ENCODE data around the gene ZNF337.
"Not testable (repeated sequence)": the region's sequence is repeated elsewhere in the genome, so short reads cannot be mapped to it uniquely, and the experiment has no call there.

Gene ZNF337

DNA sequence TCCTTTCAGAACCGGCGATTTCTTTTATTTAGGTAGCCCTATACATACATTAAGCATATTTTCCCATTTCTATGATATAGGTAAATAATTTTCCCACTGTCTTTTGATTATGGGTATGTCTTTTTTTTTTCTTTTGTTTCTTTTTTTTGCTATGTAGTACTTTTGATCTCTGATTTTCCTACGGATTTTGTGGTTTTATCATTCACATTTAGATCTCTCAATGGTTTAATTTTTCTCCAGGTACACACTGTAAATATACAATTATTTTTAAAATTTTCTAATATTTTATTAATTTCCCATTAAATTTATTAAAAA, 436 bp upstream of the ZNF337 start:
- no peak for DNase-seq
- no peaks in the 10 kb centered on the region for H3K9me3 ChIP-seq (ENCODE audit: control insufficient read depth, low read length)
- H3K27ac ChIP-seq (ENCODE audit: insufficient read depth, low read length, poor library complexity, severe bottlenecking) = peak overlapping the region; percentile 76

DNA sequence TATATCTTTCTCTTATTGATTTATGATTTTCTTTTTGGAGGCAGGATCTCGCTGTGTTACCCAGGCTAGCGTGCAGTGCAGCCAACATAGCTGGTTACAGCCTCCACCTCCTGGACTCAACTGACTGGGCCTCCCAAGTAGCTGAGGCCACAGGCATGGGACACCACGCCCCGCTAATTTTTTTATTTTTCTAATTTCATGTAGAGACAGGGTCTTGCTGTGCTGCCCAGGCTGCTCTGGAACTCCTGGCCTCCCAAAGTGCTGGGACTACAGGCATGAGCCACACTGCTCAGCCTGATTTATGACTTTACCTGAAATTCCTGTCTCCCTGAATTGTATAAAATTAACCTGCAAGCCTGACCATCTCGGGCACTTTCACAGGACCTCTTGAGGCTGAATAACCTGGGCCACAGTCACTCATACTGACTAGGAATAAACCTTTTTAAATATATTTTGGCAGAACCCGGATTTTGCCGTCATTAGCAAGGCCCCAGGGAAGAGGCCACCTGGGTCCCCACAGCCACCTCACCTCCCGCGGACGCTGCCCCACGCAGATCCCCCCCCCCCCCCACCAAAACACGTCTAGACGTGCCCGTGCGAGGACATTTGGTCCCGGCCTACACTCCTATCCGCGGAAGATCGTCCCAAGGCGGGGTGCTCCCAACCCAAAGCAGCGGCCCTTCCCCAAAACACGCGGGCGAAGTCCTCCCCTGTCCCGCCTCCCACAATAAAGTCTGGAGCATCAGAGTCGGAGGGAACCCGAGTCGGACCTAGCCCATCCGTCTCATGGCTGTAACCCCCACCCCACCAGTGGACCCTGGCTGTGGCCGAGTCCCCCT, 902 bp downstream of the ZNF337 start:
- Histone ChIP-seq H3K36me3 (ENCODE audit: control insufficient read depth, insufficient read depth, low read length) (no peaks in the 10 kb centered on the region), H3K9me3 (ENCODE audit: control insufficient read depth, low read length) (no peaks in the 10 kb centered on the region), H3K27me3 (replicated peaks; ENCODE audit: control insufficient read depth, insufficient read depth, low read length, poor library complexity, severe bottlenecking) (no peaks in the 10 kb centered on the region), H3K27ac (ENCODE audit: insufficient read depth, low read length, poor library complexity, severe bottlenecking) (peak overlapping the region; percentile 76), H3K4me1 (ENCODE audit: control insufficient read depth, insufficient read depth, low read length, poor library complexity, severe bottlenecking) (peaks cover 8% of the 10 kb centered on the region), H3K4me3 (ENCODE audit: insufficient read depth, low read depth, low read length, poor library complexity, severe bottlenecking) (peak overlapping the region; percentile 95)
- DNase-seq = no peak

More for the DNA sequence above, 436 bp upstream of the ZNF337 start:
- Histone ChIP-seq H3K36me3 (ENCODE audit: control insufficient read depth, insufficient read depth, low read length) (no peaks in the 10 kb centered on the region), H3K4me3 (ENCODE audit: insufficient read depth, low read depth, low read length, poor library complexity, severe bottlenecking) (peak overlapping the region; percentile 95), H3K4me1 (ENCODE audit: control insufficient read depth, insufficient read depth, low read length, poor library complexity, severe bottlenecking) (peaks cover 8% of the 10 kb centered on the region), H3K27me3 (replicated peaks; ENCODE audit: control insufficient read depth, insufficient read depth, low read length, poor library complexity, severe bottlenecking) (no peaks in the 10 kb centered on the region)

DNA sequence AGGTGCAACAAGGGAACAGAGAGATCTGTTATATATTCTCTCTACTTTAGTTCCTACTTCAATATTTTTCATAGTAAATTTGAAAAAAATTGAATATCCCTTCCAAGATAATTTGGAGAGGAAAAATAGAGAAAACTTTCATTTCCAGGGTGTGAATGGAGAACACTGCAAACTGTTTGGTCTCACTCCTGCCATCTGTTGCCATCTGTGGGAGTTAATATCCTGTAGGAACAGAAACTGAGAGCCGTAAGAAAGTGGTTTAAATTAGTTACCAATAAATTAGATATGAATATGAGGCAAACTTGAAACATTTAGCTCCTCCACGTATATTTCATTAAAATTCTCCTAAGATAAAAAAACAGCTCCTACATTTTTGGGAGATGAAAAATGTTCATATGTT, 4.2 kb downstream of the ZNF337 start:
- no peaks in the 10 kb centered on the region for H3K9me3 ChIP-seq (ENCODE audit: control insufficient read depth, low read length)
- no peaks in the 10 kb centered on the region for H3K27me3 ChIP-seq (replicated peaks; ENCODE audit: control insufficient read depth, insufficient read depth, low read length, poor library complexity, severe bottlenecking)
- H3K36me3 ChIP-seq (ENCODE audit: control insufficient read depth, insufficient read depth, low read length) = no peaks in the 10 kb centered on the region
- H3K27ac ChIP-seq (ENCODE audit: insufficient read depth, low read length, poor library complexity, severe bottlenecking) = no peak overlapping the region
- no peak for DNase-seq
- no peak overlapping the region for H3K4me3 ChIP-seq (ENCODE audit: insufficient read depth, low read depth, low read length, poor library complexity, severe bottlenecking)
- peaks cover 8% of the 10 kb centered on the region for H3K4me1 ChIP-seq (ENCODE audit: control insufficient read depth, insufficient read depth, low read length, poor library complexity, severe bottlenecking)

DNA sequence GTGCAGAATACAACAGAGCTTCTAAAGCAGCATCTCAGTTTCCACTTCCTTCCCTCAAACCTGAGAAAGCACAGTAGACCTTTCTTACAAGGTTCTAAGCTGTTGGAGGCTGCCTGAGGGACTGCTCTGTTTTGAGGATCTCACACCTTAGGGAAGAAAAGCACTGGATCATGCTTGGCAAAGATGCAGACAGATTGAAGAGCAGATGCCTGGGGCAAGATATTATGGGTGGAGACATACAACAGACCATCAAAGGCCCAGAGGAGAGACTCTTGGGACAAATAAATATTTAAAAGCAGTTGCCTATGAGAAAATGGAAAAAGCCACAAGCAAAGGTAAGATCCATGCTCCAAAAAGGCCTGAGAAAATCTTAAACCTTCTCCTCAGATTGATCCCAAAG, 6.2 kb downstream of the ZNF337 start:
- H3K9me3 ChIP-seq (ENCODE audit: control insufficient read depth, low read length) = no peaks in the 10 kb centered on the region
- no peak for DNase-seq
- H3K4me1 ChIP-seq (ENCODE audit: control insufficient read depth, insufficient read depth, low read length, poor library complexity, severe bottlenecking) = peaks cover 2% of the 10 kb centered on the region
- no peak overlapping the region for H3K4me3 ChIP-seq (ENCODE audit: insufficient read depth, low read depth, low read length, poor library complexity, severe bottlenecking)
- no peaks in the 10 kb centered on the region for H3K36me3 ChIP-seq (ENCODE audit: control insufficient read depth, insufficient read depth, low read length)
- no peak overlapping the region for H3K27ac ChIP-seq (ENCODE audit: insufficient read depth, low read length, poor library complexity, severe bottlenecking)
- no peaks in the 10 kb centered on the region for H3K27me3 ChIP-seq (replicated peaks; ENCODE audit: control insufficient read depth, insufficient read depth, low read length, poor library complexity, severe bottlenecking)

DNA sequence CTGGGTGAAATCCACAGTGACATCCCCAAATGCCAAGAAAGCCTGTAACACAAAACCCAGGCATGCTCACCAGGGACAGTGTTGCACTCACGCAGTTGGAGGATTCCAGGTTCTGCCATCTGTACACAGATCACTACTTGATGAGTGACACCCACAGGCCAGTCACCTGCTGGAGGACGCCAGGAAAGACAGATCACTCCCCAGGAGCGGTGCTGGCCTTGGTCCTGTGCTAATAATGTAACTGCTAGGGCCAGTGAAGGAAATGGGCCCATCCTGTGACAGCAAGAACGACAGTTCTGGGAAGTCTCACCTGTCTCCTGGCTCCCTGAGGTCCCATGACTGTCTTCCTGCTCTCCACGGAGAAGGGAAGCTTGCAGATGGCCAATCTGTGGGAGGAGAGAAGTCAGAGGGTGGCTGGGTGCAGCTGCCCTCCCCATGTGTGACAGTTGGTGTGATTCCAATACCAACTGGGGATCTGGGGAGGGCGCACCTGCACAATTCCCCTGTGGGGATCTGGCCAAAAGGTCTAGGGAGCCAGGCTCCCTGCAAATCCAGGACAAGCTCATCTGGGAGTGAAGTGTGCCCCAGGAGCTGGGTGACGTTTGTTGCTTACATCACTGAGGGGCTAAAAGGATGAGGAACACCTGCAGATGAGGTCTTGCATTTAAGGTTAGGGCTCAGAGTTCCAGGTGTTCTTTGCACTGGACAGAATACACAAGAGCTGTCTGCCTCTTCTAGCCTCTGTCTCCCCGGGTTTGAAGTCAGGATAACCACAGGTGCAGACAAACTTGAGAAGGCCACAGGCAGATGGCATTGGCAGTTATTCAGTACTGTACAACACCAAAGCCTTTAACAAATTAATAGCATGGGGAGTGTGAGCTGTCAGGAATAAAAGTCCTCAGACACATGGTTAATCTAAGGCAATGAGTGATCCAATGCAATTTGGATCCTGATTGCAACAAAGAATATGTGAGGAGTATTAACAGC, 10.3 kb downstream of the ZNF337 start:
- no peaks in the 10 kb centered on the region for H3K9me3 ChIP-seq (ENCODE audit: control insufficient read depth, low read length)
- no peak overlapping the region for H3K4me3 ChIP-seq (ENCODE audit: insufficient read depth, low read depth, low read length, poor library complexity, severe bottlenecking)
- H3K27me3 ChIP-seq (replicated peaks; ENCODE audit: control insufficient read depth, insufficient read depth, low read length, poor library complexity, severe bottlenecking) = no peaks in the 10 kb centered on the region
- DNase-seq = no peak
- no peak overlapping the region for H3K27ac ChIP-seq (ENCODE audit: insufficient read depth, low read length, poor library complexity, severe bottlenecking)
- peaks cover 4% of the 10 kb centered on the region for H3K36me3 ChIP-seq (ENCODE audit: control insufficient read depth, insufficient read depth, low read length)
- no peaks in the 10 kb centered on the region for H3K4me1 ChIP-seq (ENCODE audit: control insufficient read depth, insufficient read depth, low read length, poor library complexity, severe bottlenecking)

DNA sequence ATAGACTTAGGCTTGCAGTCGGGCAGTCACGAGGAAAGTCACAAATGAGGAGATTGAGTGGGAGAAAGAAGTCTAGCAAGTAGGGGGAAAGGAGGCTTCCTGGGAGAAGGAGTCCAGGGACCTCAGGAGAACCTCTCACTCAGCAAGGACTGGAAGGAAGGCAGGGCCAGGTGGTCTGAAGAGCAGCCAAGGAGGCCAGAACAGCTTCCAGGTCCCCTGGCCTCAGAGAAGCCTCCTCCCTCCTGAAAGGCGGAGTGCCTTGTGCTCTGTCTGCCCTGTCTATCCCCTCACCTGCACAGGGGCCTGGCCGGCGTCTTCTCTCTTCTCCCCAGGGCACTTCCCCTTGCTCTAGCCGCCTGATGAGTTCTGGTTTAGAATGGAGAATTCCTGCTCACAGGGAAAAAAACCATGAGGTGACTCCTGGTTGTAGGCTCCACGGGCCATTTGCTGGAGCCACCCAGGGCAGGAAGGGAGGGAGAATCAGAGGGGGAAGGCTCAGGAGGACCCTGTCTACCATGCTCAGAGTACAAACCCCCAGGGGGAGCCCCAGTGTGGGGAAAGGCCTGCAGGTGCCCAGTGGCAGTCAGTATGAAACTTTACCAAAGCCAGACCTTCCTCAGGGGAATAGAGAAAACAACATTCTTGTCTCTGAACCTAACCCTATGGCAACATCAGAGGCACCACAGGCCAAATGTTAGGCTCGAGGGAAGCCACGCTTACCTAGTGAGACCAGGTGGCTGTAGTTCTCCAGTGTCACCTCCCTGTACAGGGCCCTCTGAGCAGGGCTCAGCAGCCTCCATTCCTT, 11.2 kb downstream of the ZNF337 start:
- no peak for DNase-seq
- Histone ChIP-seq H3K4me3 (ENCODE audit: insufficient read depth, low read depth, low read length, poor library complexity, severe bottlenecking) (no peak overlapping the region), H3K27ac (ENCODE audit: insufficient read depth, low read length, poor library complexity, severe bottlenecking) (no peak overlapping the region), H3K4me1 (ENCODE audit: control insufficient read depth, insufficient read depth, low read length, poor library complexity, severe bottlenecking) (no peaks in the 10 kb centered on the region), H3K36me3 (ENCODE audit: control insufficient read depth, insufficient read depth, low read length) (peaks cover 8% of the 10 kb centered on the region), H3K27me3 (replicated peaks; ENCODE audit: control insufficient read depth, insufficient read depth, low read length, poor library complexity, severe bottlenecking) (no peaks in the 10 kb centered on the region), H3K9me3 (ENCODE audit: control insufficient read depth, low read length) (no peaks in the 10 kb centered on the region)

DNA sequence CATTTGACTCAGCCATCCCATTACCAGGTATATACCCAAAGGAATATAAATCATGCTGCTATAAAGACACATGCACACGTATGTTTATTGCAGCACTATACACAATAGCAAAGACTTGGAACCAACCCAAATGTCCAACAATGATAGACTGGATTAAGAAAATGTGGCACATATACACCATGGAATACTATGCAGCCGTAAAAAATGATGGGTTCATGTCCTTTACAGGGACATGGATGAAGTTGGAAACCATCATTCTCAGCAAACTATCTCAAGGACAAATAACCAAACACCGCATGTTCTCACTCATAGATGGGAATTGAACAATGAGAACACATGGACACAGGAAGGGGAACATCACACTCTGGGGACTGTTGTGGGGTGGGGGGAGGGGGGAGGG, 12.8 kb downstream of the ZNF337 start:
- H3K36me3 ChIP-seq (ENCODE audit: control insufficient read depth, insufficient read depth, low read length) = peaks cover 13% of the 10 kb centered on the region
- H3K9me3 ChIP-seq (ENCODE audit: control insufficient read depth, low read length); H3K4me3 ChIP-seq (ENCODE audit: insufficient read depth, low read depth, low read length, poor library complexity, severe bottlenecking); H3K27me3 ChIP-seq (replicated peaks; ENCODE audit: control insufficient read depth, insufficient read depth, low read length, poor library complexity, severe bottlenecking); H3K4me1 ChIP-seq (ENCODE audit: control insufficient read depth, insufficient read depth, low read length, poor library complexity, severe bottlenecking); DNase-seq; H3K27ac ChIP-seq (ENCODE audit: insufficient read depth, low read length, poor library complexity, severe bottlenecking): not testable (repeated sequence)

DNA sequence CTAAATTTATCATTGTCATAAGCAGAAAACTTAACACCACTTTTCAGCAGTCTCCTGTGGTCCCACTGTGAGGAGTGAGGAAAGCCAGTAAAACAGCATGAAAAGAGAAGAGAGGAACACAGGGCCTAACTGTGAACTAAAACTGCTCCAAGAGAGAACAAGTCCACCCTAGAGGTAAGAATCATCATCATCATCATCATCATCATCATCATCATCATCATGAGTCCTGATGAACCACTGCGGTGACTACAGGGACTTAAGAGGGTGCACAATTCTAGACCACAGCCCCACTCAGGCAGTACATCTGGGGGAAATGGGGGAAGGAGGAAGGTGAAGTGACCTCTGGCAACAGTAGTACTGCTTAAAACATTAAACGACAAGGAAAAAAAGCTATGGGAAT, 13.6 kb downstream of the ZNF337 start:
- DNase-seq = no peak
- H3K4me3 ChIP-seq (ENCODE audit: insufficient read depth, low read depth, low read length, poor library complexity, severe bottlenecking) = no peak overlapping the region
- H3K4me1 ChIP-seq (ENCODE audit: control insufficient read depth, insufficient read depth, low read length, poor library complexity, severe bottlenecking) = no peaks in the 10 kb centered on the region
- H3K9me3 ChIP-seq (ENCODE audit: control insufficient read depth, low read length) = no peaks in the 10 kb centered on the region
- no peaks in the 10 kb centered on the region for H3K27me3 ChIP-seq (replicated peaks; ENCODE audit: control insufficient read depth, insufficient read depth, low read length, poor library complexity, severe bottlenecking)
- peaks cover 13% of the 10 kb centered on the region for H3K36me3 ChIP-seq (ENCODE audit: control insufficient read depth, insufficient read depth, low read length)
- no peak overlapping the region for H3K27ac ChIP-seq (ENCODE audit: insufficient read depth, low read length, poor library complexity, severe bottlenecking)

DNA sequence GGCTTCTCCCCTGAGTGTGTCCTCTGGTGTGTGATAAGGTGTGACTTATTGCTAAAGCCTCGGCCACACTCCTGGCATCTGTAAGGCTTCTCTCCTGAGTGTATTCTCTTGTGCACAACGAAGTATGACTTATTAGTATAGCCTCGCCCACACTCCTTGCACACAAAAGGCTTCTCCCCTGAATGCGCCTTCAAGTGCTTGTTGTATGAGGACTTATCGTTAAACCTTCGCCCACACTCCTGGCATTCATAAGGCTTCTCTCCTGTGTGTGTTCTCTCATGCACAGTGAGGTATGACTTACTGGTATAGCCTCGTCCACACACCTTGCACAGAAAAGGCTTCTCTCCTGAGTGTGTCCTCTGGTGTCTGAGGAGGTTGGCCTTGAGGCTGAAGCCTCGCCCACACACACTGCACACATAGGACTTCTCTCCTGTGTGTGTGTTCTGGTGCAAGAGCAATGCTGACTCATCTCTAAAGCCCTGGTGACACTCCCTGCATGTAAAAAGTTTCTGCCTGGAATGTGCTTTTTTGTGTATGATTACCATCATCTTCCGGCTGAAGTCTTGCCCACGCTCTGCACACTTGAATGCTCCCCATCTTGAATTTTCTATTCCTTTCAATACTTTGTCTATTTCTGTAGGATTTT, 20.4 kb downstream of the ZNF337 start:
- Histone ChIP-seq H3K27ac (ENCODE audit: insufficient read depth, low read length, poor library complexity, severe bottlenecking) (no peak overlapping the region), H3K36me3 (ENCODE audit: control insufficient read depth, insufficient read depth, low read length) (peaks cover 35% of the 10 kb centered on the region), H3K4me3 (ENCODE audit: insufficient read depth, low read depth, low read length, poor library complexity, severe bottlenecking) (no peak overlapping the region), H3K27me3 (replicated peaks; ENCODE audit: control insufficient read depth, insufficient read depth, low read length, poor library complexity, severe bottlenecking) (no peaks in the 10 kb centered on the region), H3K9me3 (ENCODE audit: control insufficient read depth, low read length) (no peaks in the 10 kb centered on the region), H3K4me1 (ENCODE audit: control insufficient read depth, insufficient read depth, low read length, poor library complexity, severe bottlenecking) (no peaks in the 10 kb centered on the region)
- DNase-seq = no peak

Measured in effector memory CD4-positive, alpha-beta T cell (primary cell).